GM13977 (cell line): ENCODE measurements around the gene DDX19B.
"Not testable (repeated sequence)": the region's sequence is repeated elsewhere in the genome, so short reads cannot be mapped to it uniquely, and the experiment has no call there.

Experiments used
- DNase-seq: peaks from one replicate; pipeline ENCODE4 v3.0.0; 2012; ENCODE audit warnings: low spot score
- in situ Hi-C: fragments of 300-500 bp; cut with MboI; formaldehyde crosslinking; loops from one replicate; pipeline ENCODE4 v1.12.0; 2022; ENCODE audit warnings: low sequenced_read_pairs, low pct_unique_long_range_greater_than_20kb, mixed read lengths, inconsistent platforms; ENCODE audit not compliant: unreplicated experiment
- TF ChIP-seq, protein P1 (sequence below): IDR thresholded peaks from 2 replicates; pipeline ENCODE4 v1.5.1; 2012; ENCODE audit warnings: mild to moderate bottlenecking, control low read depth; ENCODE audit not compliant: insufficient read depth; ENCODE audit errors: extremely low read depth, missing control alignments

The DDX19B gene

DNA sequence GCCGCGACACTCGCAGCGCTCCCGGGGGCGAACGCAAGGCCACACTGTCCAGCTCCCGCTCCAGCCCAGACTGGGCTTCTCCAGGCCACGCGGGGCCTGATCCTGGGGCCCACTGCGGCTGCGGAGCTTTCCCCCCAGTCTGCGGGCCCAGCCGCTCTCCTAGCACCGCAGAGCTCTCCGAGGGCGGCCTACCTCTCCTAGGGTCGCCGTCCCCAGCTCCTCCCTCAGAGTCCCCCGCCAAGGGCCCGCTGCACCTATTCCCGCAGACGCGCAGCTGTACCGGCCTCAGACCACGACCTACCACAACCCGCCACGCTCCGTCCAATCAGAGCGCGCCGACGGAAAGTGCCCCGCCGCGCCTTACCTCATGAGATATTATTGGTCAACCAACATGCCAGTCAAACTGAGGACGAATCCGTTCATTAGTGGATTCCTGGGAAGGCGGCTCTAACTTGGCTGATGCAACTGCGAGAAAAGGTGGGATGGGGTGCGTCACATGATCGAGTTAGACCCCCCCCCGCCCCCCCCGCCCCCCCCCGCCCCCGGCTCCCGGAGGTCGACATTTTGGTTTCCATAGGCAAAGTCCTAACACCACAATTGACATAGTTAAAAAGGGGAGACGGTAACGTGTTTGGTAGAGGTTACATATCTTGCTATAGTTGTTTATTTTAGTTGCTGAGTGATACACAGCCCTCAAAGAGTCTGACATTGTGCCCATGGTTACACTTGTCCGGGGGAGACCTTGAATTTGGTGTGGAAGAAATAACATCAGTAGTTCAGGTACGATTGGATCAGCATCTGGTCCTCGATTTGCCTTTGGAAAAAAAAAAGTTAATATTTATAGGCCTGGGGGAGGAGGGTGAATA, 9.5 kb upstream of the DDX19B start, which contains the start of gene AARS1:
Gene AARS1 (minus strand): TSS at position 278 of the 866 bp plus-strand sequence. CDS start 6,743 bp downstream, outside the sequence.
- TF ChIP-seq, protein P1, sequence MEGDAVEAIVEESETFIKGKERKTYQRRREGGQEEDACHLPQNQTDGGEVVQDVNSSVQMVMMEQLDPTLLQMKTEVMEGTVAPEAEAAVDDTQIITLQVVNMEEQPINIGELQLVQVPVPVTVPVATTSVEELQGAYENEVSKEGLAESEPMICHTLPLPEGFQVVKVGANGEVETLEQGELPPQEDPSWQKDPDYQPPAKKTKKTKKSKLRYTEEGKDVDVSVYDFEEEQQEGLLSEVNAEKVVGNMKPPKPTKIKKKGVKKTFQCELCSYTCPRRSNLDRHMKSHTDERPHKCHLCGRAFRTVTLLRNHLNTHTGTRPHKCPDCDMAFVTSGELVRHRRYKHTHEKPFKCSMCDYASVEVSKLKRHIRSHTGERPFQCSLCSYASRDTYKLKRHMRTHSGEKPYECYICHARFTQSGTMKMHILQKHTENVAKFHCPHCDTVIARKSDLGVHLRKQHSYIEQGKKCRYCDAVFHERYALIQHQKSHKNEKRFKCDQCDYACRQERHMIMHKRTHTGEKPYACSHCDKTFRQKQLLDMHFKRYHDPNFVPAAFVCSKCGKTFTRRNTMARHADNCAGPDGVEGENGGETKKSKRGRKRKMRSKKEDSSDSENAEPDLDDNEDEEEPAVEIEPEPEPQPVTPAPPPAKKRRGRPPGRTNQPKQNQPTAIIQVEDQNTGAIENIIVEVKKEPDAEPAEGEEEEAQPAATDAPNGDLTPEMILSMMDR, result no peak
- in situ Hi-C loops, result no loop called here
- peak; percentile 97 for DNase-seq

DNA sequence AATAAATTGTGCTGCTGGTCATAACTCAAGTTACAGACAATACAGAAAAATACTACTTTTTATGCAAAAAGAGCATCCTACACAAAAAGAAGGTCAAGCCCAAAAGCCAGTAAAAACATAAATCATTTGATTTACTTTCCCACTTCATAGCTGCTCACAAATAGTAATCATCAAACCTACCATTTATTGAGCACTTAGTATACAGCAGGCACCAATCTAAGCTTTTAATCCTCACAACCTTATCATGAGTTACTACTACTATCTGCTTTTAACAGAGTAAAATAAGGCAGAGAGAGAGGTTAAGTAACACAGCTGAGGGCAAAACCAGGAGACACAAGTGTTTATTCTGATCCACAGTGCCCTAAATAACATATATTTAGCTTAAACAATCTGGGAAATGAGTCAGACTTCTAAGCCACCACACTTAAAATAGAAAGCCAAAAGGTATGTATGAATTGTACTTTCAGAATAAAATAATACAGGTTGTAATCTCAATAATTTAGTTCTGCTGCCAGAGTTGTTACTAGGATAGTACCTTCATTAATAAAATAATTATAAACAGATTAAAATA, 8.0 kb upstream of the DDX19B start:
- no peak for DNase-seq
- TF ChIP-seq, protein P1, result no peak
- in situ Hi-C loops, result no loop called here

DNA sequence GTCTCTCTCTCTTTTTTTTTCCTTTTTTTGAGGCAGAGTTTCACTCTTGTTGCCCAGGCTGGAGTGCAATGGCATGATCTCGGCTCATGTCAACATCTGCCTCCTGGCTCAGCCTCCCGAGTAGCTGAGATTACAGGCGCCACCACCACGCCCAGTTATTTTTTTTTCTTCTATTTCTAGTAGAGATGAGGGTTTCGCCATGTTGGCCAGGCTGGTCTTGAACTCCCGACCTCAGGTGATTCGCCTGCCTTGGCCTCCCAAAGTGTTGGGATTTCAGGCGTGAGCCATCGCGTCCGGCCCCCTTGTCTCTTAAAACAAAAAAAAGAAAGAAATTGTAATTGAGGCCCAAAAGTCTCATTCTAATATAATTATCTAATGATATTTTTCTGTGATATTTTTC, 6.8 kb upstream of the DDX19B start:
- DNase-seq, in situ Hi-C loops: not testable (repeated sequence)

DNA sequence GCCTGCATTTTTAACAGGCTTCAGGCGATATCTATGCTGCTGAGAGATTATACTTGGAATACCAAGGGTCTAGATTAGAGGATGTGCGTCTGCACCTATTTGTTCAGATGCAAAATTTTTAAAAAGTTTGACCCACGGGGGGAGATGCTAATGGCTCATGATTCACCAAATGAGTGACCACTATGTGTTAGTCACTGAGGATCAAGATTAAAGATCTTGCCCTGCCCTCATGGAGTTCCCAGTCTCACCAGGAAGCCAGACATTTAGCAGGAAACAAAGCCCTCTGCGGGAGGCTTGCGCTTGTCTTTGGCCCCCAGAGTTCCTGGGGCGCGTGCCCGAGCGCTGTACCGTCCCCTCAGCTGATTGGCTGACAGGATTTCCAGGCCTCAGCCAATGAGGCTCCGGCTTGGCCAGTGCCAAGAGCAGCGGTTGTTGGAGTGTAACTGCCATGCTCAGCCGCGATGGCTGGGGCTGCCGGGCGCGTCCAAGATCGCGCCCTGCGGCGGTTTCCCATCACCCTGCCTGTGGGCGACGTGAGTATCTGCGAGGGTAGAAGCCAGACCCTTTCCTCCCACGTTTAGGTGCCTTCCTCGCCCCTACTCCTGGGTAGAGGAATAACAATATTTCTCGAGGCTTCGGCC, 4.5 kb upstream of the DDX19B start:
- TF ChIP-seq, protein P1, result no peak
- in situ Hi-C loops, result no loop called here
- DNase-seq, result no peak

DNA sequence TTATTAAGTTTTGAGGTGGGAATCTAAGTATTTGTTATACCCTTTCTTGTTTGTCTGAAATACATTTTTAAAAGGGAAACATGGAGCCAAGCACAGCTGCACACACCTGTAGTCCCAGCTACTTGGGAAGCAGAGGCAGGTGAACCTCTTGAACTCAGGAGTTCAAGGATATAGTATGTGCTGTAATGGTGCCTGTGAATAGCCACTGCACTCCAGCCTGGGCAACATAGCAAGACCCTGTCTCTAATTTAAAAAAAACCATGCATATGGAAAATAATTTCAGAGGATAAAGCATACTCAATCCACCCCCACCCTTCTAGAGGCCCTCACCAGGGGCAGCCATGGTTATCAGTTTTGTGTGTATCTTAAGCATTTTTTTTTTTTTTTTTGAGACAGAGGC, 3.4 kb upstream of the DDX19B start:
- in situ Hi-C loops, result no loop called here
- TF ChIP-seq, protein P1, result no peak
- no peak for DNase-seq

DNA sequence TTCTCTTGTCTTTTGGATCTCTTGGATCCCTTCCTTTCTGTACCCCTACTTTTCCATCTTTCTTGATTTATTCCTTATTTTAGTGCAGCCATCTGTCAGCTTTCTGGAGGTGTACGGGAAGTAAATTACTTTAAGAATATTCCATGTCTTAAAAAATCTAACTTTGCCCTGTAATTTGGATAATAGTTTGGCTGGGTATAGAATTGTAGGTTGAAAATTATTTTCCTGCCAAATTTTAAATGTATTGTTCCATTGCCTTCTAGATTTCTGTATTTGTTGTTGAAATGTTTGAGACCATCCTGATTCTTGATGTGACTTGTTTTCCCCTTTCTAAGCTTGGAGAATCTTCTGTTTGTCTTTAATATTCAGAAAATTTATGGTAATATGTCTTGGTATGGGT, 2.1 kb downstream of the DDX19B start:
- no peak for DNase-seq
- in situ Hi-C loops, result no loop called here
- TF ChIP-seq, protein P1, result no peak

DNA sequence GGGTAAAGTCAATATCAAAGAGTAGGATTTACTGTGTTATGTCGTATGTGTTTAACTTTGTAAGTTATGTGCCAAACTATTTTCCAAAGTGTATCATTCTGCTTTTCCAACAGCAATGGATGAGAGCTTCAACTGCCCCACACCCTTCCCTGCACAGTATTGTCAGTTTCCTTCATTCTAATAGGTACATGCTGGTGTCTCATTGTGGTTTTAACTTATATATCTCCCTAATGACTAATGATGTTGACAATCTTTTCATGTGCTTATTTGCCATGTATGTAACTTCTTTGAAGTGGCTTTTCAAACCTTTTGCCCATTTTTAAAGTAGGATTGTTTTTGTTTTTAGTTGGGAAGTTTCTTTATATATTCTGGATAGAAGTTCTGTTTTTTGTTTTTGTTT, 3.8 kb downstream of the DDX19B start:
- in situ Hi-C loops, result no loop called here
- no peak for DNase-seq
- TF ChIP-seq, protein P1, result no peak
